Measurements from ENCODE around the gene TMEM260.
"Not testable (repeated sequence)": the region's sequence is repeated elsewhere in the genome, so short reads cannot be mapped to it uniquely, and the experiment has no call there.

TMEM260 gene

GRCh38 chr14:56603648-56604047 lies 24.1 kb downstream of the TMEM260 start:
- no peak for DNase-seq

GRCh38 chr14:56608689-56609088 lies 29.1 kb downstream of the TMEM260 start:
- no peak for DNase-seq

DNA sequence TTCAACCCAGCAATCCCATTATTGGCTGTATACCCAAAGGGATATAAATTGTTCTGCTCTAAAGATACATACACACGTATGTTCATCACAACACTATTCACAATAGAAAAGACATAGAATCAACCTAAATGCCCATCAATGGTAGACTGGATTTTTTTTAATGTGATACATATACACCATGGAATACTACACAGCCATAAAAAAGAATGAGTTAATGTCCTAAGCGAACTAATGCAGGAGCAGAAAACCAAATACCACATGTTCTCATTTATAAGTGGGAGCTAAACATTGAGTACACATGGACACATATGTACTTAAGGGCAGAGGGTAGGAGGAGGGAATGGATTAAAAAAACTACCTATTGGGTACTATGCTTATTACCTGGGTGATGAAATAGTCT lies 32.1 kb downstream of the TMEM260 start:
- DNase-seq, result not testable (repeated sequence)

- no peak for DNase-seq
These were observed 37.5 kb downstream of the TMEM260 start for GRCh38 chr14:56617084-56617483.

- no peak for DNase-seq
These were observed 51.1 kb downstream of the TMEM260 start for GRCh38 chr14:56630707-56631106.

GRCh38 chr14:56632195-56632594 lies 52.6 kb downstream of the TMEM260 start:
- DNase-seq, result no peak

GRCh38 chr14:56633544-56633943 lies 53.9 kb downstream of the TMEM260 start:
- DNase-seq, result no peak

- DNase-seq, result no peak
These were observed 55.4 kb downstream of the TMEM260 start for GRCh38 chr14:56635041-56635440.

DNA sequence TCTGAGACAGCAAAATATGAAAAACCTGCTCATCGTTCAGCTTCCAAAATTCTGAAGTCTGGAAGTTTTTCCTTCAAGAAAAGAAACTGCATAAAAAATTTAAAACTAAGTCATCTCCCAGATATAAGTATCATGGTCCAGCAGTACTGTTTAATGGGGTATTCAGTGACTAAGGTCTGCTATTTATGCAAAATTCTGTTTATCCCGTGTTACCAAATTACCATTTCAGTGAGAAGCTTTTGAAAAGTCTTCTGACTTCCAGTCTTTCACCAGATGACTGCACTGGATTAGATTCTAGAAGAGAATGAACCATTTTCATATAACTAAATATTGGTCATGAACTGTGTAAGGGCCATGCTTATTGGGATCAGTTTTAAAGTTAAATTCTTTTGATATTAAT lies 67.9 kb downstream of the TMEM260 start:
- no peak for DNase-seq

DNA sequence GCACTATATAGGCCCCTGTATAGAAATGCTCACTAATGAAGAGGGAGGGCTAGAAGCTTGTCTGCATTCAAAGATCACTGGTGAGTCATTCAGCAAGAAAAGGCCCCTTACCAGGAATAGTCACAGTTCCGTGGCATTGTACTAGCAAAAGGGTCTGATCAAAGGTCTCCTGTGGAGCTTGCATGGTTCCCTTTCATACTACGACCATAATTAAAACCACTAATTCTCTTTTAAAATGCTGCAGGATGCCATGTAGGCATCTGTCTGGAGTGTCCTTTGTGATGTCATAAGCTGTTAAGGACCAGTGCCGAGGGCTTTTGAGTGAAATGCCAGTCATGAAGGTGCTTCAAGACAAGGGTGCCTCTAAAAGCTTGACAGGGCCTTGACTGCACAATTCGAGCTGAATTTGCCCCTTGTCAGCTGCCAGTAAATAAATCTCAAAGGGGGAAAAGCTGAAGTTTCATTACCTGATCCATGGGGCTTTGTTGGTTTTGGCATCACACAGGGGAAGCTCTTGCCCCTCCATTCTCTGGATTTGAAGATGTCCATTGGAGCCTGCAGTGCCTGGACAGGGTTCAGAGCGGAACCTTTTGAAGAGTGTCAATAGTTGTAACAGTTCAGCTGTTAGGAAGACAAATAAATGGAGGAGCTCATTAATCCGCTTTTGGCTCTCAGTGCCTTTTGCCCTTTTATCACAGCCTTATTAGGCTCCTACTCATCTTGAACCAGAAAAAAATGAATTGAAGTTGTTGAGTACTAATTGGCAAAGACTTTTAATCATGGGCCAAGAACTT lies 69.1 kb downstream of the TMEM260 start:
- no peak for DNase-seq

DNA sequence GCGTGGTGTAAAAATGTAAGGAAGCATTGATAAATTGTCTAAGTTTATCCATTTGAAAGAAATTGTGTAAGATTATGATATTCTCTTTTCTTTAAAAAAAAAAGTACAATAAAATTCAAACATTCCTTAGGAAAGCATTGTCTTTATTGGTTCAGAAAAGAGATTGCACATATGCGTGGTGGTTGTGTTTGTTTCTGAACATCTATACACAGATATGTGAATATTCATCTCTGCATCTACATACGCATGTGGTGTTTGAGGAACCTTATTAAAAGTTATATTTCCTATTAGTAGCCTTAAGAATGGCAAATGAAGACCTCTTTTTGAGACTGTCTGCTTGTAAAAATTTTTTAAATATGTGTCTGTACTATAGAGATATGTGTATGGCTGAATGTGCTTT lies 69.8 kb downstream of the TMEM260 start:
- DNase-seq, result no peak

- no peak for DNase-seq
These were observed 70.5 kb downstream of the TMEM260 start for GRCh38 chr14:56650048-56650447.

GRCh38 chr14:56650979-56651378 lies 71.4 kb downstream of the TMEM260 start:
- DNase-seq, result no peak

GRCh38 chr14:56657604-56658003 lies 78.0 kb downstream of the TMEM260 start:
- no peak for DNase-seq

GRCh38 chr14:56659378-56659777 lies 79.8 kb downstream of the TMEM260 start:
- DNase-seq, result no peak

DNA sequence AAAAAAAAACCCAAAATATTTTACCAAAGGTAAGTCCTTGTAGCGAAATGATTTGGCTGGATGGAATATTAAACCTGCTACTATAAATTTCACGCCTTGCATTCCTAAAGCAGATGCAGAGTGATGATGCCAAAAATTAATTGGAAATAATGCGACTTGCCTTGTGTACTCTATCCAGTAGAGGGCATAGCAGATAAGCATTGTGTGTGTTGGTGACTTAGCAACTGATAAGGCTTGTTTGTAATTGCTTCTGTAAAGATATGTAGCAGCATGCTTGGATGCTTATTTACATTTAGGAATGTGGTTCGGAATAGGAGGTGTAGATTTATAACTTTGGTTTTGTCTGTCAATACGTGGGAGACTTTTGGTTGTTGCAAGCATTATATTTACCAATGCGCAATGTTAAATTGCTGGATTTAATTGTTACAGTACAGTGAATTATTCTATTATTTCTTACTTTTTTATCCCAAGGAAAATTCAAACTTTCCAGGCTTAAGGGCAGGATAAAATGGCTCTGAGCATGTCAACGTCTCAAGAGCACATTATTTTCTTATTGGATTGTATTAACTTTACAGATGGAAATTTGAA lies 80.5 kb downstream of the TMEM260 start:
- DNase-seq, result no peak

DNA sequence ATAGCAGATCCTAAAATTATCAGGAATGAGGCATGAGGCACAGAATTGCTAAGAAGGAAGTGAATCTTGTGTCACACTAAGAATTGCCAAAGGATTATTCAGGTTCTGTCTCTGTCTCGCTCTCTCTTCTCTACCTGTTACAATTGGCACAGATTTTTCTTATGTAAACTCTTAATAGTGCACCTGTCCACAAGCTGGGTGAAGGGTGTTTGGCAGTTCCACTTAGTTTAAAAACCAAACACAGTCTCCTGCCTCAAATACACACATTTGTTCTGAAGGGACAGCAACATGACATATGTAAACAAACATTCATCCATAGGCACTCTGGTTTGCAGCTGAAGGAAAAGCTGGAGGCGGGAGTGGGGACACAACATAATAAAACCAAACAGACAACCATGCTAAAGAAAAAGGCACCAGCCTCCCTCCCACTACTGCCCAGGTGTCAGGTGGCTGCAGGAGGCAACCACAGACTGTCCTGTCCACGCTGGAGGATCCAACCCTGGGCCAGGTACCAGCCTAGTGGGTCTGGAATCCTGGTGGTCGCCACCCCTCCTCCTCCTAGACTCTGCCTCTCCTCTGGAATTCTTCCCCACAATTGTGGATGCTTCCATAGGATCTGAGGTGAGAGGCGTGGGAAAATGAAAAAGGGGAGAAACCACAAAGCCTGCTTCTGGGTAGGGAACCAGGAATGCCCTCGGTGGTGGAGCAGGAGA lies 81.2 kb downstream of the TMEM260 start:
- DNase-seq, result no peak

DNA sequence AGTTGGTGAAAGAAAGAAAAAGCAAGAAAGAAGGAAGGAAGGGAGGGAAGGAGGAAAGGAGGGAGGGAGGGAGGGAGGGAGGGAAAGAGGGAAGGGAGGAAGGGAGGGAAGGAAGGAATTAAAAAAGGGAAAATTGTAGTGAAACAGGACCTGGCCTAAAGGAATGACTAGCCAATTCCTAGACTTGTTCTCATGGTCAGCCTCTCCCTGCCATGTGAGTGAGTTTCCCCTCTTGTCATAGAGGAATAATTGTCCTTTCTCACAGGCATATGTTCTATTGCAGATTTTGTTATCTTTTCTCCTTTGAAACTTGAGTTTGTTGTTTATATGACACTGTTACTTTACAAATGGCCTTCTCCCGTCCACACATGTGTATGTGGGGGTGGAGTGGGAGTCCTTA lies 81.9 kb downstream of the TMEM260 start:
- DNase-seq, result no peak

DNA sequence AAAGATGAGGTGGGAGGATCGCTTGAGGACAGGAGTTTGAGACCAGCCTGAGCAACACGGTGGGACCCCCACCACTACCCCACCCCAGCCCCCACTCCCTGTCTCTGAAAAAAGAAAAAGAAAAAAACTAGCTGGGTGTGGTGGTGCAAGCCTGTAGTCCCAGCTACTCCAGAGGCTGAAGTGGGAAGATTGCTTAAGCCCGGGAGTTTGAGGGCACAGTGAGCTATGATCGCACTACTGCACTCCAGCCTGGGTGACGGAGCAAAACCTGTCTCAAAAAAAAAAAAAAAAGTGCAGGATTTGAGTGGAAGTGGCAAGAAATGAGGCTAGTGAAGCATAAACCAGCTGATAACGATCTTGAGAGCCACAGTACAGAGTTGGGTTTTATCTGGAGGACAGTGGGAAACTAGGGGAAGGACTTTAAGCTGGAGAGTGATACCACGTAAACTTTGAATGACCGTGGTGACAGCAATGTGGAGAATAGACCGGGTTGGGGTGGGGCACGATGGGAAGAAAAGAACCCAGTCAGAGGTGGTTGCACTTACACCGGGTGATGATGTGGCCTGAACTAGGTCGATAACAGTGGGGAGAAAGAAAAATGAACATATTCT lies 85.3 kb downstream of the TMEM260 start:
- DNase-seq, result no peak

- DNase-seq, result no peak
These were observed 86.7 kb downstream of the TMEM260 start for GRCh38 chr14:56666294-56666693.

DNA sequence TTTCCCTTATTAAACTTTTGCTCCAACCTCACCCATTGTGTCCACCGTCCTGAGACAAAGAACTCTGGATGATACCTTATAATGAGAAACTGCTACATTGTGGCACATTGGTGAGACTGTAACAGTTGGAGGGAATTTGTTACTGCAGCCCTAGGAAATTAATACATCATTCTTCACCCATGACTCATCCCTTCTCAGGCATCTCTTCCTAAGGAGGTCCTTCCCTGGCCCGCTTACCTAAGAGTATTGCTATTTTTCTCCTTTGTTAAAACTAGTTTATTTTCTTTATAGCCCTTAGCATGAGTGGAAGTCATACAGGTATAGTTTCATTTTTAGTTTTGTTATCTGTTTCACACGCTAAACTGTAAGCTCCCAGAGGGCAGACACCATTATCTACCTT lies 87.1 kb downstream of the TMEM260 start:
- DNase-seq, result no peak

DNA sequence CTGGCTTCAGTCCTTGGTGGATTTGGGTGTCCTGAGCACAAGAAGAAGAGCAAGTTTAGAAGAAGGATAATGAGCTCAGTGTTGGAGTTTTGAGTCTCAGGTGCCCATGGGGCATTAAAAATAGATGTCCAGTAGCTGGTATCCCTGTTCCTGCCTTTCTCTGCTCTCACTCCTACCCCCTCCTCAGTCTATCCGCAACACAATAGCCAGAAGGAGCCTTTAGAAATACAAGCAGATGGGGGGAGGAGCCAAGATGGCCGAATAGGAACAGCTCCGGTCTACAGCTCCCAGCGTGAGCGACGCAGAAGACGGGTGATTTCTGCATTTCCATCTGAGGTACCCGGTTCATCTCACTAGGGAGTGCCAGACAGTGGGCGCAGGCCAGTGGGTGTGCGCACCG lies 87.7 kb downstream of the TMEM260 start:
- DNase-seq, result not testable (repeated sequence)

DNA sequence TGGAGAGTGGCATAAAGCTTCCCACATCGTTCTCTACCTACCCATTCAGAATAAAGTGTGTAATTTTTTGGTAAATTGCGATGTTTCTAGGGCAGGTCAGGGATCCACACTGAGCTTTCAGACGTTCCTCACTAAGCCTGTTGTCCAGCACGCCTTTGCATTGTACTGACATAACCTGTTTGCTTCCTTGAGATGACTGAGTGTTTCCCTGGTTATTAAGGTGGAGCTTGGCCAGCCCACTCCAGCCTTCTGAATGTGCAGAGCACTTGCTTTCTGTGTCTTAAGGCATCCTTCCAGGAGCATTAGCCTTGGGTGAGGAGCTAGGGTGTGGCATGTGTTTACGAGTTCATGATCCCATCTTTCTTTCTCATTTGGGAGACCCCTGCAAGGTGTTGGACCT lies 96.4 kb downstream of the TMEM260 start:
- no peak for DNase-seq

GRCh38 chr14:56678838-56679237 lies 99.2 kb downstream of the TMEM260 start:
- DNase-seq, result no peak
